ENCODE data around the gene TRIM62. TPM values are rescaled to one million over a fixed set of nuclear protein-coding genes. Genes with fewer than 3 reads are reported as not detected.

Gene TRIM62
- total and polyA plus RNA-seq, 2 experiments from 2014 or later, result 2.9 to 18.9 TPM

DNA sequence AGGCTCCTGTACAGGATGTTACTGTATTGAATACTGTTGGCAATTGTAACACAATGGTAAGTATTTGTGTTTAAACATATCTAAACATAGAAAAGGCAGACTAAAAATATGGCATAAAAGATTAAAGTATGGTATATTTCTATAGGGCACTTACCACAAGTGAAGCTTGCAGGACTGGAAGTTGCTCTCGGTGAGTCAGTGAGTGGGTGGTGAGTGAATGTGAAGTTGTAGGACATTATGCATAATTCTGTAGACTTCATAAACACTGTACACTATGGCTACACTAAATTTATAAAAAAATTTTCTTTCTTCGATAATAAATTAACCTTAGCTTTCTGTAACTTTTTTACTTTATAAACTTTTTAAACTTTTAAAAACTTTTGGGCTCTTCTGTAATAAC lies 13.7 kb upstream of the TRIM62 start (continued):
- TF ChIP-seq, protein P1, sequence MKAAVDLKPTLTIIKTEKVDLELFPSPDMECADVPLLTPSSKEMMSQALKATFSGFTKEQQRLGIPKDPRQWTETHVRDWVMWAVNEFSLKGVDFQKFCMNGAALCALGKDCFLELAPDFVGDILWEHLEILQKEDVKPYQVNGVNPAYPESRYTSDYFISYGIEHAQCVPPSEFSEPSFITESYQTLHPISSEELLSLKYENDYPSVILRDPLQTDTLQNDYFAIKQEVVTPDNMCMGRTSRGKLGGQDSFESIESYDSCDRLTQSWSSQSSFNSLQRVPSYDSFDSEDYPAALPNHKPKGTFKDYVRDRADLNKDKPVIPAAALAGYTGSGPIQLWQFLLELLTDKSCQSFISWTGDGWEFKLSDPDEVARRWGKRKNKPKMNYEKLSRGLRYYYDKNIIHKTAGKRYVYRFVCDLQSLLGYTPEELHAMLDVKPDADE (IDR thresholded peaks at IDR 0.05), result no peak
- no peak for TF ChIP-seq CREB1 (CRISPR knock-in tag; IDR thresholded peaks at IDR 0.05; ENCODE audit: low read depth)

DNA sequence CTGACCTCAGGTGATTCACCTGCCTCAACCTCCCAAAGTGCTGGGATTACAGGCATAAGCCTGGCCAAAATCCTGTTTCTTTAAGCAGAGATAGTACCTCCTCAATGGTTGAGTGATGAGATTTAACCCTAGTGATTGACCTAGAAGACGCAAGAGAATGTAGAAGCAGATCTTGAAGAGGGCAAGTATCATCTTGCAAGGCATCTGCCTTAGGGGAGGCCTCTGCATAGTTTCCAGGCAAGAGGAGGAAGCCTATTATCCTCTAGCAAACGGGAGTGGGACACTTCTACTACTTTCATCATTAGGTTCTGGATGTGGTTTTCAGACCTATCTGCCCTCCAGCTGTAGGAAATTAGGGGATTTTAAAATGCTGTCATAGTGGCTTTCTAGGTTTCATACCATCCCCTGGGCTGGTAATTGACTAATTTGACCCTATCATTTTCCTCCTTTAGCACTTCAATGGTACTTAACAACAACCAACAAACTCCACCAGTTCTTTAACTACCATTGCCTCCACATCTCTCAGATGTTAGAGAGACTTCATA lies 10.0 kb upstream of the TRIM62 start:
- ATAC-seq (no peak), DNase-seq (ENCODE audit: low spot score) (no peak)
- no peaks in the 10 kb centered on the region for H3K4me1 Mint-ChIP-seq
- no peaks in the 10 kb centered on the region for H3K36me3 Mint-ChIP-seq (ENCODE audit: low read depth)
- H3K9me2 ChIP-seq (ENCODE audit: insufficient read depth), result no peaks in the 10 kb centered on the region
- H3K4me2 ChIP-seq, result no peak overlapping the region
- H3K27ac ChIP-seq (ENCODE audit: low read depth), result no peak overlapping the region
- H3K9me3 Mint-ChIP-seq, result no peaks in the 10 kb centered on the region
- no peaks in the 10 kb centered on the region for H4K20me1 ChIP-seq (replicated peaks; ENCODE audit: insufficient read depth)
- no peaks in the 10 kb centered on the region for H3K36me3 ChIP-seq (ENCODE audit: insufficient read depth)
- H3K79me2 ChIP-seq (replicated peaks; ENCODE audit: insufficient read depth), result no peaks in the 10 kb centered on the region
- H2AFZ ChIP-seq, result no peak overlapping the region
- peaks cover 12% of the 10 kb centered on the region; the same call in 1 of the 2 replicates for H3K27me3 ChIP-seq (ENCODE audit: insufficient read depth)
- peaks cover 4% of the 10 kb centered on the region for H3K27me3 Mint-ChIP-seq (ENCODE audit: insufficient read depth, low read depth, poor library complexity)
- no peaks in the 10 kb centered on the region for H3F3A ChIP-seq (replicated peaks; ENCODE audit: low read depth)
- no peak overlapping the region for H3K27ac Mint-ChIP-seq
- H3K4me3 ChIP-seq, result no peak overlapping the region
- H3K4me1 ChIP-seq (ENCODE audit: insufficient read depth), result no peaks in the 10 kb centered on the region
- H3K4me3 Mint-ChIP-seq, result no peak overlapping the region
- TF ChIP-seq, protein P2, sequence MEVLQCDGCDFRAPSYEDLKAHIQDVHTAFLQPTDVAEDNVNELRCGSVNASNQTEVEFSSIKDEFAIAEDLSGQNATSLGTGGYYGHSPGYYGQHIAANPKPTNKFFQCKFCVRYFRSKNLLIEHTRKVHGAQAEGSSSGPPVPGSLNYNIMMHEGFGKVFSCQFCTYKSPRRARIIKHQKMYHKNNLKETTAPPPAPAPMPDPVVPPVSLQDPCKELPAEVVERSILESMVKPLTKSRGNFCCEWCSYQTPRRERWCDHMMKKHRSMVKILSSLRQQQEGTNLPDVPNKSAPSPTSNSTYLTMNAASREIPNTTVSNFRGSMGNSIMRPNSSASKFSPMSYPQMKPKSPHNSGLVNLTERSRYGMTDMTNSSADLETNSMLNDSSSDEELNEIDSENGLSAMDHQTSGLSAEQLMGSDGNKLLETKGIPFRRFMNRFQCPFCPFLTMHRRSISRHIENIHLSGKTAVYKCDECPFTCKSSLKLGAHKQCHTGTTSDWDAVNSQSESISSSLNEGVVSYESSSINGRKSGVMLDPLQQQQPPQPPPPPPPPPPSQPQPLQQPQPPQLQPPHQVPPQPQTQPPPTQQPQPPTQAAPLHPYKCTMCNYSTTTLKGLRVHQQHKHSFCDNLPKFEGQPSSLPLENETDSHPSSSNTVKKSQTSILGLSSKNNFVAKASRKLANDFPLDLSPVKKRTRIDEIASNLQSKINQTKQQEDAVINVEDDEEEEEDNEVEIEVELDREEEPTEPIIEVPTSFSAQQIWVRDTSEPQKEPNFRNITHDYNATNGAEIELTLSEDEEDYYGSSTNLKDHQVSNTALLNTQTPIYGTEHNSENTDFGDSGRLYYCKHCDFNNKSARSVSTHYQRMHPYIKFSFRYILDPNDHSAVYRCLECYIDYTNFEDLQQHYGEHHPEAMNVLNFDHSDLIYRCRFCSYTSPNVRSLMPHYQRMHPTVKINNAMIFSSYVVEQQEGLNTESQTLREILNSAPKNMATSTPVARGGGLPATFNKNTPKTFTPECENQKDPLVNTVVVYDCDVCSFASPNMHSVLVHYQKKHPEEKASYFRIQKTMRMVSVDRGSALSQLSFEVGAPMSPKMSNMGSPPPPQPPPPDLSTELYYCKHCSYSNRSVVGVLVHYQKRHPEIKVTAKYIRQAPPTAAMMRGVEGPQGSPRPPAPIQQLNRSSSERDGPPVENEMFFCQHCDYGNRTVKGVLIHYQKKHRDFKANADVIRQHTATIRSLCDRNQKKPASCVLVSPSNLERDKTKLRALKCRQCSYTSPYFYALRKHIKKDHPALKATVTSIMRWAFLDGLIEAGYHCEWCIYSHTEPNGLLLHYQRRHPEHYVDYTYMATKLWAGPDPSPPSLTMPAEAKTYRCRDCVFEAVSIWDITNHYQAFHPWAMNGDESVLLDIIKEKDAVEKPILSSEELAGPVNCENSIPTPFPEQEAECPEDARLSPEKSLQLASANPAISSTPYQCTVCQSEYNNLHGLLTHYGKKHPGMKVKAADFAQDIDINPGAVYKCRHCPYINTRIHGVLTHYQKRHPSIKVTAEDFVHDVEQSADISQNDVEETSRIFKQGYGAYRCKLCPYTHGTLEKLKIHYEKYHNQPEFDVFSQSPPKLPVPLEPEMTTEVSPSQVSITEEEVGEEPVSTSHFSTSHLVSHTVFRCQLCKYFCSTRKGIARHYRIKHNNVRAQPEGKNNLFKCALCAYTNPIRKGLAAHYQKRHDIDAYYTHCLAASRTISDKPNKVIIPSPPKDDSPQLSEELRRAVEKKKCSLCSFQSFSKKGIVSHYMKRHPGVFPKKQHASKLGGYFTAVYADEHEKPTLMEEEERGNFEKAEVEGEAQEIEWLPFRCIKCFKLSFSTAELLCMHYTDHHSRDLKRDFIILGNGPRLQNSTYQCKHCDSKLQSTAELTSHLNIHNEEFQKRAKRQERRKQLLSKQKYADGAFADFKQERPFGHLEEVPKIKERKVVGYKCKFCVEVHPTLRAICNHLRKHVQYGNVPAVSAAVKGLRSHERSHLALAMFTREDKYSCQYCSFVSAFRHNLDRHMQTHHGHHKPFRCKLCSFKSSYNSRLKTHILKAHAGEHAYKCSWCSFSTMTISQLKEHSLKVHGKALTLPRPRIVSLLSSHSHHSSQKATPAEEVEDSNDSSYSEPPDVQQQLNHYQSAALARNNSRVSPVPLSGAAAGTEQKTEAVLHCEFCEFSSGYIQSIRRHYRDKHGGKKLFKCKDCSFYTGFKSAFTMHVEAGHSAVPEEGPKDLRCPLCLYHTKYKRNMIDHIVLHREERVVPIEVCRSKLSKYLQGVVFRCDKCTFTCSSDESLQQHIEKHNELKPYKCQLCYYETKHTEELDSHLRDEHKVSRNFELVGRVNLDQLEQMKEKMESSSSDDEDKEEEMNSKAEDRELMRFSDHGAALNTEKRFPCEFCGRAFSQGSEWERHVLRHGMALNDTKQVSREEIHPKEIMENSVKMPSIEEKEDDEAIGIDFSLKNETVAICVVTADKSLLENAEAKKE (CRISPR knock-in tag; IDR thresholded peaks at IDR 0.05), result no peak
- TF ChIP-seq STAT1 (IDR thresholded peaks at IDR 0.05; ENCODE audit: unreplicated experiment), result no peak
- no peak for TF ChIP-seq EZH2 (IDR thresholded peaks at IDR 0.05; ENCODE audit: low read depth, unreplicated experiment)
- TF ChIP-seq CREB1 (CRISPR knock-in tag; IDR thresholded peaks at IDR 0.05; ENCODE audit: low read depth), result no peak
- no peak for TF ChIP-seq ZNF331 (CRISPR knock-in tag; IDR thresholded peaks at IDR 0.05; ENCODE audit: low read depth)
- TF ChIP-seq, protein P1 (IDR thresholded peaks at IDR 0.05), result no peak
- TF ChIP-seq, protein P3, sequence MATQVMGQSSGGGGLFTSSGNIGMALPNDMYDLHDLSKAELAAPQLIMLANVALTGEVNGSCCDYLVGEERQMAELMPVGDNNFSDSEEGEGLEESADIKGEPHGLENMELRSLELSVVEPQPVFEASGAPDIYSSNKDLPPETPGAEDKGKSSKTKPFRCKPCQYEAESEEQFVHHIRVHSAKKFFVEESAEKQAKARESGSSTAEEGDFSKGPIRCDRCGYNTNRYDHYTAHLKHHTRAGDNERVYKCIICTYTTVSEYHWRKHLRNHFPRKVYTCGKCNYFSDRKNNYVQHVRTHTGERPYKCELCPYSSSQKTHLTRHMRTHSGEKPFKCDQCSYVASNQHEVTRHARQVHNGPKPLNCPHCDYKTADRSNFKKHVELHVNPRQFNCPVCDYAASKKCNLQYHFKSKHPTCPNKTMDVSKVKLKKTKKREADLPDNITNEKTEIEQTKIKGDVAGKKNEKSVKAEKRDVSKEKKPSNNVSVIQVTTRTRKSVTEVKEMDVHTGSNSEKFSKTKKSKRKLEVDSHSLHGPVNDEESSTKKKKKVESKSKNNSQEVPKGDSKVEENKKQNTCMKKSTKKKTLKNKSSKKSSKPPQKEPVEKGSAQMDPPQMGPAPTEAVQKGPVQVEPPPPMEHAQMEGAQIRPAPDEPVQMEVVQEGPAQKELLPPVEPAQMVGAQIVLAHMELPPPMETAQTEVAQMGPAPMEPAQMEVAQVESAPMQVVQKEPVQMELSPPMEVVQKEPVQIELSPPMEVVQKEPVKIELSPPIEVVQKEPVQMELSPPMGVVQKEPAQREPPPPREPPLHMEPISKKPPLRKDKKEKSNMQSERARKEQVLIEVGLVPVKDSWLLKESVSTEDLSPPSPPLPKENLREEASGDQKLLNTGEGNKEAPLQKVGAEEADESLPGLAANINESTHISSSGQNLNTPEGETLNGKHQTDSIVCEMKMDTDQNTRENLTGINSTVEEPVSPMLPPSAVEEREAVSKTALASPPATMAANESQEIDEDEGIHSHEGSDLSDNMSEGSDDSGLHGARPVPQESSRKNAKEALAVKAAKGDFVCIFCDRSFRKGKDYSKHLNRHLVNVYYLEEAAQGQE (IDR thresholded peaks at IDR 0.05; ENCODE audit: unreplicated experiment), result no peak
- no peak for TF ChIP-seq ZNF114 (CRISPR knock-in tag; IDR thresholded peaks at IDR 0.05)
- TF ChIP-seq, protein P4, sequence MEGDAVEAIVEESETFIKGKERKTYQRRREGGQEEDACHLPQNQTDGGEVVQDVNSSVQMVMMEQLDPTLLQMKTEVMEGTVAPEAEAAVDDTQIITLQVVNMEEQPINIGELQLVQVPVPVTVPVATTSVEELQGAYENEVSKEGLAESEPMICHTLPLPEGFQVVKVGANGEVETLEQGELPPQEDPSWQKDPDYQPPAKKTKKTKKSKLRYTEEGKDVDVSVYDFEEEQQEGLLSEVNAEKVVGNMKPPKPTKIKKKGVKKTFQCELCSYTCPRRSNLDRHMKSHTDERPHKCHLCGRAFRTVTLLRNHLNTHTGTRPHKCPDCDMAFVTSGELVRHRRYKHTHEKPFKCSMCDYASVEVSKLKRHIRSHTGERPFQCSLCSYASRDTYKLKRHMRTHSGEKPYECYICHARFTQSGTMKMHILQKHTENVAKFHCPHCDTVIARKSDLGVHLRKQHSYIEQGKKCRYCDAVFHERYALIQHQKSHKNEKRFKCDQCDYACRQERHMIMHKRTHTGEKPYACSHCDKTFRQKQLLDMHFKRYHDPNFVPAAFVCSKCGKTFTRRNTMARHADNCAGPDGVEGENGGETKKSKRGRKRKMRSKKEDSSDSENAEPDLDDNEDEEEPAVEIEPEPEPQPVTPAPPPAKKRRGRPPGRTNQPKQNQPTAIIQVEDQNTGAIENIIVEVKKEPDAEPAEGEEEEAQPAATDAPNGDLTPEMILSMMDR (conservative IDR thresholded peaks at IDR 0.05; ENCODE audit: low read depth in 2 of 2), result no peak
- TF ChIP-seq NANOG (IDR thresholded peaks at IDR 0.05; ENCODE audit: borderline replicate concordance), result no peak
- TF ChIP-seq EZH2phosphoT487 (IDR thresholded peaks at IDR 0.05; ENCODE audit: unreplicated experiment), result no peak

Measured in GM23338 (cell line).